HG02759 (cell line): Measurements from ENCODE around the gene NEK6.

Source experiments
- ATAC-seq: cut with Tn5 transposase; IDR thresholded peaks from one replicate; pipeline ENCODE4 v1.9.1; 2021; ENCODE audit warnings: mild to moderate bottlenecking, moderate library complexity; ENCODE audit not compliant: unreplicated experiment

NEK6 gene

DNA sequence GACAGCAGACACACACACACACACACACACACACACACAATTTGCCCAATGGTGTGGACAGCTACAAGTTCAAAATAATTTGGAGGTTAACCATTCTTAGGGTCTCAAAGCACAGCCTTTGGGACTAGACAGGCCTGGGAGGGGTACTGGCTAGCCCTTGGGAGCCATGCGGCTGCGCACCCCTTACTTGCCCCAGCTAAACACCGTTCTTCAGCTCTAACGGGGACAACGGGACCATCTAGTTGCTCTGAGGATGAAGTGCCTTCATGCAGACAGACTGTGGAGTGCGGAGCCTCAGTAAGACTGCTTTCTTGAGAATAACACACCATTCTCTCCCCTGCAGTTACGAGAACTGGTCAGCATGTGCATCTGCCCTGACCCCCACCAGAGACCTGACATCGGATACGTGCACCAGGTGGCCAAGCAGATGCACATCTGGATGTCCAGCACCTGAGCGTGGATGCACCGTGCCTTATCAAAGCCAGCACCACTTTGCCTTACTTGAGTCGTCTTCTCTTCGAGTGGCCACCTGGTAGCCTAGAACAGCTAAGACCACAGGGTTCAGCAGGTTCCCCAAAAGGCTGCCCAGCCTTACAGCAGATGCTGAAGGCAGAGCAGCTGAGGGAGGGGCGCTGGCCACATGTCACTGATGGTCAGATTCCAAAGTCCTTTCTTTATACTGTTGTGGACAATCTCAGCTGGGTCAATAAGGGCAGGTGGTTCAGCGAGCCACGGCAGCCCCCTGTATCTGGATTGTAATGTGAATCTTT is 92.9 kb downstream of the NEK6 start:
- ATAC-seq = no peak

DNA sequence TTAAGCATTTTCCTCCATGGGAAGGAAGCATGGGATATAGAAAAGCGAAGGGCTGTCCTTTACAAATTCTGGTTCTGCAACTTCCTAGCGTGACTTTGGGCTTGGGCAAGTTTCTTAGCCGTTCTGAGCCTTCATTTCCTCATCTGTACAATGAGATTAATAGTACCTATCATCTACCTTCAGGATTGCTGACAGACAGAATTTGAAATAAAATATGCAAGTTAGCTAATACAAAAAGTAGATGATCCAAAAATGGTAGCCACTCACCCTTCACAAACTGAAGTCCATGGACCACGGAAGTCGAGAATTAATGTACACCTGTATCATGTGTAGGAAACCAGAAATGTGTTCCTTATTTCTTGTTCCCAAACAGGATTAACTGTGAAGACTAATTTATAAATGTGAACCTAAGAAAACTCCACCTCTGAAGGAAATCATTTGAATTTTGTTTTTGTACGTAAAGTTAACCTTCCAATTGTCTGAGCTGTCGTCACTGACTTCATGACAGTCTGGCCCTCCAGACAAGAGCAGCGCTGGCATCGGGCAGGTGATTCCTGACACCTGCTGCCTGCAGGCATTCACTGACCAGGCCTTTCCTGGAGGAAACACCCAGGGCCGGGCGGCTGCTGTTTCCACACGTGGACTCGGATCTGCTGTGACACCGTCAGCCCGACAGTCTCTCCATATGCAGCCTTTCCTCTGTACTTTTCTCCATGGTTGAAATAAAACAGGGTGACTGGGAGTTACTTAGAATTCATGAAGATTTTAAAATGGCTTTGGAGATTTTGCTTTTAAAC is 94.1 kb downstream of the NEK6 start:
- ATAC-seq = no peak

DNA sequence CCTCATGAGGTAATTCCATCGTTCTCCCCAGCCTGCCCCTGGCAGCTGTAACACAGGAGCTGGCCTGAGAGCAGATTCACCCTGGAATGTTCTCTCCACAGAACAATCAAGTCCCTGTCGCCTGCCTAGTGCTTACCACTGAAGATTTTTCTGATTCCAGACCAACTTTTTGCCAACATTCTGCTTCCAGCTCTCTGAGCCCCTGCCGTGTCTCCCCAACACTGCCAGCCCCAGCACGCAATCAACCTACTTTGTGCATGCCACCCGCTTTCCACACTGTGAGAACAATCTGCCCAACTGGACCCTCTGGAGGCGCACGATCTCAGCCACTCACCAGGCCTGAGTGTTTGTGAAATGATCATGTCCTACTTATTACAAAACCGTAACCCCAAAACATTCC is 94.9 kb downstream of the NEK6 start:
- no peak for ATAC-seq

DNA sequence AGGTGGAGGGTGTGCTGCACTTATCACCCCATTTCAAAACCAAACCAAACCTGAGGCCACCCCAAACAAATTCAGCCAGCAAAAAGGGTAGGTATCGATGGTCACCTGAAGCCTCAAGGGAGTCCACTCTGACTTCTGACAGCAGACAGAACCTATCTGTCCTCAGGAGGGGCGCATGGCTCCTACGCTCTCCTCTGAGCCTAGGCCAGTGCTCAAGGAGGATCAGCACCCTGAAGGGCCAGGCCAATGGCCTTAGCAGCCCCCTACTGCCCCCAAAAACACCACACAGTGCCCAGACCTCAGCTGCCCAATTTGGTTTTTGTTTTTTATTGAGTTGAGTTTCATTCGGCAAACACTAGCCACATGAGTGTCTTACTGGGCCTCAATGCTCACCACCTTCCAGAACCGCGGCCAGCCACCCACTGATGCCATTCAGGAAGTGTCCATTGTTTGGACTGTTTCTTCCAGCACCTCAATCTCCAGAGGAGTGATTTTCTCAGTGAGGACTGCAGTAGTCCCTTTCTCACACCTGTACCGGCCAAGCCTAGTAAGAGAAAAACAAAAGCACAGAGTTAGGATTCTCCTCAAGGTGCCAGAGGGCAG is 95.5 kb downstream of the NEK6 start:
- no peak for ATAC-seq

DNA sequence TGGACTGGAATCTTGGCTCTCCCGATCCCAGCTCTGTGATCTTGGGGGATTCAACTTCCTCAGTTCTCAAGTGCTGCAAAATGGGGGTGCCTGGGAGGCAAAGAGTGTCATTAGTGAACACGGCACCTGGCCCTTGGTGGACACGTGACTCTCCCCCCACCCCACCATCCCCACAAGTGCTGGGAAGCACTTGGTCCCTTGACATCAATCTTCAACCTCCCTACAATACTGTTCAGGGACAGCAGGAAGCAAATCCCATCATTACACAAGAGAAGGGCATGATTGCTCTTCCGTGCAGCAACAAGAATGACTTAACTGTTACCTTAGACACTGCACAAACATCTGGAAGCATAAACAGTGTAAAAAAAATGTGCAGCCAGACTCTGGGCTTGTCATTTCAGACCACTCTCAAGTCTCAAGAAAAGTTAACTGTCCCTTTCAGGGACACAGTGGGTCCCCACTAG is 96.1 kb downstream of the NEK6 start:
- no peak for ATAC-seq

DNA sequence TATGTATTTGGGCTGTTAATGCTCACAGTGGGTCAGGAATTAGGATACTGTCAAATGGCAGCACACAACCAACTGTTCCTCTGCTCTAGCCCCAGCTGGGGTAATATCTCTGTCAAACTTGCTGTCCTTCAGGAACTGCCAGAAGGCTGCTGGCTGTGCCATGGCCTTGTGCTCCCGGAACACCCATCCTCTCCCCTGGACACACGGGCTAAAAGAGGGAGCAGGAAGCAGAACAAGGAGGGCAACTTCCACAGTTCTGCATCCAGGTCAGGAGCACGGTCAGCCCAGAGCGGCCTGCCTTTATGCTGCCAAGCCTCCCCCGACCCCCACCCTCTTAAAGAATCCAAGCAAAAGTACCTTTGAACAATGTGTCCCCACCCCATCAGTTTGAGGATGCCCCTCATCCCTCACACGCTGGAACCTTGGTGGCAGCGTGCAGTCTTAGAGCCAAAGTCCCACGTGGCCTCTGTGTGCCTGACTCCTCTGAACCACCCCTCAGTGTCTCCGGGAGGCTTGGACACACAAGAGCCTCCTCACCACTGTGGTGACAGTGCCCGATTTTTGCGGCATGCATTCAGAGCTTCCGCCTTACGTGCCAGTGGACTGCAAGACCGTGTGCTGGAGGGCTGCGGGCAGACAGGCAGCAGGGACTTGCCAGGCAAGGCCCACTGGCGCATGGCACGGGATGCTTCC is 96.7 kb downstream of the NEK6 start:
- ATAC-seq = no peak

DNA sequence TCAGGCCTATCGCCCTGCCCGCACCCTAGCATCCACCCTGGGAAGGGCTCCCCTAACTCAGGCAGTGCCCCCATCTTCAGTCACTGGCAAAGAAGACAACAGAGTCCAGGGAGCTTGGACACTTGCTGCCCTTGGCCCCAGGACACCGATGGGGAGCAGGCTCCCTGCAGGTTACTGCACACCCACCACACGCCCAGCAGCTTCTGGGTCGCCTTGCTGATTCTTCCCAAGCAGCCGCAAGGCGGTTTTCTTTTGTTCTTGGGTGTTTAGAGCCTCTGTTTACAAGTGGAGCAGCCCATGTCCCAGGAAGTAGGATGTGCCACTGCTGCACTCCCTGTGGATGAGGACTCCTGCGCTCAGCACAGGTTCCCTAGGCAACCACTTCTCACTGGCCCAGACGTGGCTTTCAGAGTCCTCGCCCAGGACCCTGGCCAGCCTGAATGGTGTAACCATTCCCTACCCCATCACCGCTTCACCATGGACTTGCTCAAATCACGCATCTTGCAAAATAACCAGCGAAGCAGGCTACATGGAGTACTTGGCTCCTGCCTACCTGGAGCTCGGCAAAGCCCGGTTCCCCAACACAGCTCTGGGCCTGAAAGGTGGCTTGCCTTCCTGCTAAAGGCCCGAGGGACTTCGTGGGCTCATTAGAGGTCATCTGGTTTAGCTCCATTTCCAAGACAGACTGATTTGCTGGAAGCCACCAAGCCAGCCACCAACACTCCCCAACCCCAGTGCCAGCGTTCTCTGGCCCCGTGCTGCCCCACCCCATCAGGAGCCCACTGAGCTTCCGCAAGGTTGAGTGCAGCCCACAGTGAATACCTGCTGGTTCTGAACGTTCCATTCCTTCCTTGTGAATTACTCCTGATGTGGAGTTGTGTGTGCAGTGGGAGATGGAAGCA is 97.5 kb downstream of the NEK6 start:
- no peak for ATAC-seq

DNA sequence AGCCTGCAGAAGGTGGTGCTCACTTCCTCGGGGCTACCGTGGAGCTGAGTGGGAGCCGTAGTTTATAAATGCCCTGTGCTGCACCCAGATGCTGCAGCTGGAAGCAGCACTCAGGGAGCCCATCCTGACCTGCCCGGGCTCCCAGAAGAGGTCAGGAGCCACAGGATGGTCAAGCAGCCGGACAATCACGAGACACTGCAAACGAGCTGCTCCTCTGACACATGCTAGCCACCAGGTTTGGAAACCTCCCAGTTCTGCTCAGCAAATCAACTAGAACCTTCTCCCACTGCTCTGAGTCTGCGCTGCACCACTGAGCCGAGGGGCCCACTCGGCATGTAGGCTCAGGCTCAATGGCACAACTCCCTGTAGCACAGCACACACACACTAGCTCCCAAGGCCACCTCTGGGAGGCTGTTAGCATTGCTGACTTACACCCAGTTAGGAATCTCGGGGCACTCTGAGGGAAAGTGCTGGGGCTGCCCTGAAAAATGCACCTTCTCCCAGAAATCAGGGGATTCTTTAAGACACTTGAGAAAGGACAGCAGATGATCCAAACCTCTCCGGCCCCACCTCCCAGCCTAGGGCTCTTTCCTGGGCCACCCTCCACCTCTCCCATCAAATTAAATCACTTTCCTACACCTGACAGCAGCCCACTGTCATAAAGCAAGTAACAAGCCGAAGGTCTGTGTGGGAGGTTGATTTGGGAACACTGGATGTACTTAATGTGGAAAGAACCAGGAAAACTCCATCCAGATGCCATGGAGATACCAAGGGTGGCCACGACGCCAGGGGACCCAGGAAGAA is 98.4 kb downstream of the NEK6 start:
- ATAC-seq = no peak

DNA sequence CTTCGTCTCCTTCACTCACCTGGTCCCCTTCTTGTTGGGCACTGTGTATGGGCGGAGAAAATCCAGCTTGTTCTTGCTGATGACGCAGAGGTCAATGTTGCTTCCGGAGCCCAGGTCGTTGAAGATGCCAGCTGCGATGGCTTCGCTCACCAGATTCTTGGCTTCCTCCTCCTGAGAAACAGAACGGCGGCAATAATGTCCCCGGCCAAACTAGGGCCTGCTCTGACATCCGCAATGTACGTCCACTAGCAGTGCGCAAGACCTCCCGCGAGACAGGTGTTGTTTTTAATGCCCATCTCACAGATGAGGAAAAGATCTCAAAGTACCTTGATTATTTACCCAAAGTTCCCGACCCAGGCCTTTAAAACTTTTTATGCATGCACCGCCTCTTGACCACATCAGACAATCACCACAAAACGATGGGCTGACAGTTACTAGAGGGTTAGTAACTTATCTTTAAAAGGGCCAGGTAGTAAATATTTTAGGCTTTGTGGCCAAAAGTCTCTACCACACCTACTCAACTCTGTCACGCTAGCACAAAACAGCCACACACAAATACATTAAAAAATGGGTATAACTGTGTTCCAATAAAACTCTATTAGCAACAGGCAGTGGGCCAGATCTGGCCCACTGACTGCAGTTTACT is 99.1 kb downstream of the NEK6 start:
- no peak for ATAC-seq

DNA sequence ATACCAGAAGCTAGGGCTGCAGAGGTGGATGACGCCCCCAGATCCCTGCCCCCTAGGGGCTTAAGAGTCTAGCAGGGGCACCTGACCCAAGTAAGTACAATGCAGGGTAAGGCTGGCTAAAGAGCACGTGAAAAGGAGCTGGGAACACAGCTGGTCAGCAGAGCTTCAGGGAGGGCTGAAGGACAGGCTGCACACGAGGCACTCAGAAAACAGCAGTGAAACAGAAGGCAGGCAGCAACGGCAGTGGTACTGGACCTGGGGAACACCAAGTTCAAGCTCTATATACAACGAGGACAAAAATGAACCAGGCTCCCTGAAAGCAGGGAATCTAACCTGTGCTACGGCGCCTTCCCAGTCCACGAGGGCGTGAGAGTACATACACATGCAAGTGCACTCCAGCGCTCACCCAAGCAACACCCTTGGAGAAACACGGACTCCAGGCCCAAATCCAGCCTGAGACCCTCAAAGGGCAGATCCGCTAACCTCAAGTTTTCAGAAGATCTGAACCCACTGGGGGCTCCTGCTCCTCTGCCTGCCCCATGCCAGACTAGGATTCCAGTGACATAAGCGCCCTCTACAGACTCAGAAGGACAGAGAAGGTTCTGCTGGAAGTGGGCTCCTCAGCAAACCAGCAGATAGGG is 100.1 kb downstream of the NEK6 start:
- ATAC-seq = no peak

DNA sequence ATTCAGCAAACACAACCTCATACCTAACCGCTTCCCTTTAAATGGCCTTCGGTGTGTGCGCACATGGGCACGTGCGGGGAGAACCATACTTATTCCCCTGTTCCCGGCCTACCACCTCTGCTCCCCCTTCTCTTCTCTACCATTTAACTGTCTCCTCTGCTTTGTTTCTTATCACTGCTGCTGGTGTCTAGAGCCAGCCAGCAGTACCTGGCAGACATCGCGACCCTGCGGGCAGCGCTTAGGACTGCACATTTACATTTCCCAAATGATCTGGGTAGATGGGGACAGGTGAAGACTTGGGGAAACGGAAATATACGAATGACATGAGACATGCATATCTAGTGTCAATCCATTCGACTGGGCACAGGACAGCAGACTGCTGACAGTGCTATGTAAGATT is 100.9 kb downstream of the NEK6 start:
- no peak for ATAC-seq

DNA sequence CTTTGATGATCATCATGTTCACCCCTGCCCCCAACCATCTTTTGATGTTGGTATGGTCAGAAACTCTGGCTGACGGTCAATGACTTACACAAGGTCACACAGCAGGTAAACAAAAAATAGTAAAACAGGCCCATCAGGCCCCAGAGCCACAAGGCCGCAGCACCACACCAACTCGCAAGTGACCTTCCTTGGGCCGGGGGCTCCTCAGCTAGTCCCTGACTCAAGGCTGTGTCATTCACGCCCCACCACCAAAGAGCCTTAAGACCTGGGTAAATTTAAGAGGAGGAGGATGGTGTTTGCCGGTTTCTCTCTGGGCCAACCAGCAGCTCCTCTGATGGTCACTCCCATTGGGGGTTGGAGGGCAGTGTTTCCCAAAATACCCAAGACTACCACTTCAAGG is 101.7 kb downstream of the NEK6 start:
- no peak for ATAC-seq

DNA sequence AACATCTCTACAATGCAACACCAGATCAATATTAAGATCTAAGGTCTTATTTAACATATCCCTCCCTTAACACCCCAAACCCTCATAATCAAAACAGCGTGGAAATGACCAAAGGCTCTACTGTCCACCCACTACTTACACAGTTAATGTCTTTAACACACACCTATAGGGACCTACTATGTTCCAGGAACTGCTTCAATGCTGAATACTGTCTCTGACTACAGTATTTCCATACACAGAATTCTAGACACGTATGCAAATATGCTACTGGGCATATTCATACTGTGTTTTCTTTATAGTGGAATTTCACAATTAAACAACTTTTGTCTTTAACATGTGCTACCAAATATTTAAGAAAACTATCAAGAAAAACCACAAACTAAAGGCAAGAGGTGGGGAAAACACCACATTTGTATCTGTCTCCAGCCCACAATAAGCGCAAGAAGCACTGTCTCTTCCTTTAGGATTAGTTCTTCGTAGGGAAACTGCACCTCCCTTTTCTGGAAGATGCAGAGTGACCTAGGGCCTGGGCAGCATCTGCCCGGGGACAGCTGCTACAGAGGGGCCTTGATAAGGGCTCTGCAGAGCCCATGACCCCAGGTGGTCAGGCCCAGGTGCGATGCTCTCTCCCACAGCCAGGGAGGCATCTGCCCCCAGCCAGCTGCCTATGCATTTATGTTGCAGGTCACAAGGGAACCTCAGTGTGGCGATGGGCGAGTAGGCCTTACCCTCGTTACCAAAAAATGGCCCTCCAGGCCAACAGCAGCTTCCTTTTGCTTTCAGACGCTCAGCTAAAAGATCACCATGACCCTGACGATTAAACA is 102.3 kb downstream of the NEK6 start:
- ATAC-seq = no peak

DNA sequence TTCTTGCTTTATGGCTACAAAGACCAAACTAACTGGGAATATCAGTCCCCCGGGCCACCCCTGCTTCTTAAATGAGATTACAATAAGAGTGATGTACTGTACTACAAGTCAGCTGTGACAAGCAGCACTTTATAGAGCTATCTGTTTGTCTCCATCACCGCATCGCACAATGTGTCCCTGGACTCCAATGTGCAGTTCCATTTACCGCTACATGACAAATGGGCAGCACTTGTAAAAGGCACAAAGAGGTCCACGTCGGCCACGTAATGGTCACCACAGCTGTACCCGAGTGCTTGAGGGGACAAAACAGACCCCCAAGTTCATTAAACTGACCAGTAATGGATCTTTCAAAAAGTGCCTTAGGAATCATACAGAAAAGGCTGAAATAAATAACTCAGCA is 103.4 kb downstream of the NEK6 start:
- no peak for ATAC-seq

DNA sequence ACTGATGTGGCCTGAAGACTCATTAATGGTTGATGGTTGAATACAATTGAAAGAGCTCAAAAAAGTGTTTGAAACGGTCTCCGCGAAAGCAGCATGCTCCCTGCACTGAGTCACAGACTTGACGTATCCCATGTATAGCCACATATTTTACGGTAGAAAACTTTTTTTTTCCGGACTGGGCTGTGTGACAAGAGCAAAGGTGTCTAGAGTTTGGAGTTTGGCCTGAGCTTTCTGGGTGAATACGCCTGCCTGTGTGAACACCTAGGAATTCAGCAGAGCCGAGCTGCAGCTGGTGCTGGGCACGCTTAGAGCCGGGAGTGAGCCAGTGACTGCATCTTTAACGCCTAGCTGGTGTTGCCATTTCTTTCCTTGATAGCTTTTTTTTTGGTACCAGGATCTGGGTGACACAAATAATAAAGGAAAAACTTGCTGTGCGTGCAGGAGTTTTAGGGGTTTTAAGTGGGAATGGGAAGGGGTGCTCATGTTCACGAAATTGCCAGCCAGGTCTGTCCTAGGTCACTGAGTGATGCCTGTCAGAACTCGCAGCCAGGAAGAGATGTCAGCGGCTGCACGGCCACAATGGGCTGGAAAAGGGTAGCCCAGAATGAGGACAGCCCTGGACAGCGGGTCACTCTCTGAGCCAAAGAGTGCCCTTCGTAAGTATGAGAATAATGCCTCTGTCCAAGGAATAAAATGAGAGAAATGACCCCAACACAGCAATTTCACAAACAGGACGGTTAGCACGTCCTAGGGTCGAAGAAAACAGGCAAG is 105.8 kb downstream of the NEK6 start:
- ATAC-seq = no peak

DNA sequence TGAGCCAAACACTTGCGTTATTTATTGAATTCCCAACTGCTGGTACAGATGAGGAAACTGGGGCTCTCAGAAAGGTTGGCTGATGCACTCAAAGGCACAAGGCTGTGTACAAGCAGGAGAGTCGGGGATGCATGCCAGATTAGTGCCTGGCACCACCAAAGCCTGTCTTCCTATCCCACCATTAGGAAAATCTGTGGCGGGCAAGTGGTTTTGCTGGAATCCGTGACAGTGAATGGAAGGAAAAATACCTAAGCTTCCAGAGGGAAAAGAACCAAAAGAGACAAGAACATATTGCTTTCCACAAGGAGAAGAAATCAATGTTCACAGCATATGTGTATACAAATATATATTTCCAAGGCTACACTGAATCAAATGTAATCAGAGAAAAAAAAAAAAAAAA is 106.4 kb downstream of the NEK6 start:
- ATAC-seq = no peak

DNA sequence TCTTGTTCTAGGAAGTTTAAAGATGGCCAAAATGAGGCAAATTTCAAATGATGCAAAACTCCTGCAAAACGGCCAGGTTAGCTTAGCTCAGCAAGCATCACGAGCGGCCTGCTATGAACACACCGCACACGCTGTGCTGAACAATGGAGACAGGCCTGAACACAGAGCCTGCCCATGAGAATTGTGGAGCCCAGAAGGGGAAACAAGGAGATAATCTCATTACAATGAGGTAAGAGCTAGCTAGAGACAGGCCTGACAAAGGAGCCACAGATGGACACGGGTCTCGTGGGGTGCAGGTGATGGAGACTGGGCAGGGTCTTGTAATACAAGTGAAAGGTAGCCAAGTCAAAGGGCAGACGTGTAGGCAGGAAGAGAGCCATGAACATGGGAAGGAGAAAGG is 107.3 kb downstream of the NEK6 start:
- ATAC-seq = no peak
